ENCODE results near the gene ABCC8. TPM values are rescaled to one million over a fixed set of nuclear protein-coding genes. Genes with fewer than 3 reads are reported as not detected.

Gene ABCC8
- total and polyA plus RNA-seq, 9 of the 15 experiments (the other 6 are each of a cell fraction or from before 2014, with no cell fraction given): not detected

DNA sequence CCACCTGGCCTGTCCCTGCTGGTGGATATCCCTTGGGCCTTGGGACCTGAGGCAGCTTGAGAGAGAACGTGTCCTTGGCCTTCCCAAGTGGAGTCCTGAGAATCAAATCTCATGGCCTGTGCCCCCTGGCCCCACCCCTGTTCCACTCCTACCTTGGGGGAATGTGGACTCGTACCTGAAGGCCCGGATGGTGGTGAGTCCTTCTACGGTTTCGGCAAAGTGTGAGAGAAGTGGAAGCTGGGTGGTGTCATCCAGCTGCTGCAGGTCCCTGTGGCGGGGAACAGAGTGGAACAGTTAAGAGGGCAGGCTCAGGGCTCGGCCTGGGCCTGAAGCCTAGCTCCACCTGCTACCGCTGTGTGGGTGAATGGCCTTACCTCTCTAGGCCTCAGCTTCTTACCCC lies 74.2 kb downstream of the ABCC8 start:
- no peak for DNase-seq (ENCODE audit: extremely low read depth in 1 of 4, low spot score in 3 of 4)
- Histone ChIP-seq H3K9me3 (replicated peaks; ENCODE audit: control insufficient read depth, insufficient read depth, low read depth, low read length) (no peaks in the 10 kb centered on the region), H3K36me3 (ENCODE audit: control insufficient read depth, insufficient read depth, low read length) (no peaks in the 10 kb centered on the region), H3K9me1 (ENCODE audit: control insufficient read depth, insufficient read depth, low read length) (no peaks in the 10 kb centered on the region), H3K4me3 (no peak overlapping the region), H3K4me2 (ENCODE audit: insufficient read depth, low read length) (no peak overlapping the region), H3K9ac (ENCODE audit: insufficient read depth in 1 of 2, low read depth in 2 of 2, low read length in 2 of 2) (no peak overlapping the region), H3K27ac (ENCODE audit: extremely low read depth, low read depth, low read length) (no peak overlapping the region), H3K79me2 (ENCODE audit: control insufficient read depth, insufficient read depth, low read length) (no peaks in the 10 kb centered on the region), H3K27me3 (ENCODE audit: control insufficient read depth in 2 of 2, insufficient read depth in 2 of 2, low read length in 2 of 2) (peaks cover 22 to 56% of the 10 kb centered on the region in 2 experiments; a peak in 3 of 5 replicates), H2AFZ (ENCODE audit: low read depth, low read length) (no peak overlapping the region), H3K4me1 (replicated peaks in 1 of 2; ENCODE audit: control insufficient read depth in 2 of 2, insufficient read depth in 2 of 2, low read length in 2 of 2) (peaks cover 6 to 7% of the 10 kb centered on the region in 2 experiments; a peak in 3 of 5 replicates), H4K20me1 (replicated peaks; ENCODE audit: control insufficient read depth, insufficient read depth, low read length) (0 out of 2 replicates have a peak, but pooled peaks cover 5% of the 10 kb centered on the region)
- no peak for ATAC-seq
- 6% methylated on average over 7 of the region's 8 CpGs for WGBS (ENCODE audit: insufficient coverage, low coverage, missing lambda C conversion rate)
- FAIRE-seq: no peak
- POLR2A ChIA-PET: interaction anchor here (1.0 kb wide), 2 partner anchors 9 to 18 kb away, joined by 3 to 4 read pairs; no protein-coding TSS in a partner anchor
- in situ Hi-C loops (cut with MboI) (no loop called here), intact Hi-C loops (cut with micrococcal nuclease) (no loop called here)
- no TSS peak for BruUV-seq (replicated peaks)
- CTCF ChIA-PET (ENCODE audit: low intra/inter-chr PET ratio): no interaction called here
- TF ChIP-seq KLF6 (CRISPR knock-in tag; IDR thresholded peaks at IDR 0.05; ENCODE audit: borderline replicate concordance) (no peak), RBM22 (IDR thresholded peaks at IDR 0.05; ENCODE audit: low read depth, low read length, poor library complexity, severe bottlenecking) (no peak), SAFB2 (IDR thresholded peaks at IDR 0.05; ENCODE audit: borderline replicate concordance, low read depth, low read length, severe bottlenecking) (no peak), ZNF444 (CRISPR knock-in tag; IDR thresholded peaks at IDR 0.05) (no peak), CEBPB (tag; IDR thresholded peaks at IDR 0.05) (no peak), SP1 (CRISPR knock-in tag; IDR thresholded peaks at IDR 0.05) (no peak), HNRNPK (IDR thresholded peaks at IDR 0.05; ENCODE audit: low read depth, low read length, poor library complexity, severe bottlenecking) (no peak), SMC3 (conservative IDR thresholded peaks at IDR 0.05; ENCODE audit: insufficient read depth, low read depth, low read length) (no peak), WHSC1 (IDR thresholded peaks at IDR 0.05; ENCODE audit: low read length) (no peak)
- TF ChIP-seq, protein P1, sequence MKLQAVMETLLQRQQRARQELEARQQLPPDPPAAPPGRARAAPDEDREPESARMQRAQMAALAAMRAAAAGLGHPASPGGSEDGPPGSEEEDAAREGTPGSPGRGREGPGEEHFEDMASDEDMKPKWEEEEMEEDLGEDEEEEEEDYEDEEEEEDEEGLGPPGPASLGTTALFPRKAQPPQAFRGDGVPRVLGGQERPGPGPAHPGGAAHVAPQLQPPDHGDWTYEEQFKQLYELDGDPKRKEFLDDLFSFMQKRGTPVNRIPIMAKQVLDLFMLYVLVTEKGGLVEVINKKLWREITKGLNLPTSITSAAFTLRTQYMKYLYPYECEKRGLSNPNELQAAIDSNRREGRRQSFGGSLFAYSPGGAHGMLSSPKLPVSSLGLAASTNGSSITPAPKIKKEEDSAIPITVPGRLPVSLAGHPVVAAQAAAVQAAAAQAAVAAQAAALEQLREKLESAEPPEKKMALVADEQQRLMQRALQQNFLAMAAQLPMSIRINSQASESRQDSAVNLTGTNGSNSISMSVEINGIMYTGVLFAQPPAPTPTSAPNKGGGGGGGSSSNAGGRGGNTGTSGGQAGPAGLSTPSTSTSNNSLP (IDR thresholded peaks at IDR 0.05; ENCODE audit: borderline replicate concordance, low read depth, low read length): no peak
- TF ChIP-seq, protein P2, sequence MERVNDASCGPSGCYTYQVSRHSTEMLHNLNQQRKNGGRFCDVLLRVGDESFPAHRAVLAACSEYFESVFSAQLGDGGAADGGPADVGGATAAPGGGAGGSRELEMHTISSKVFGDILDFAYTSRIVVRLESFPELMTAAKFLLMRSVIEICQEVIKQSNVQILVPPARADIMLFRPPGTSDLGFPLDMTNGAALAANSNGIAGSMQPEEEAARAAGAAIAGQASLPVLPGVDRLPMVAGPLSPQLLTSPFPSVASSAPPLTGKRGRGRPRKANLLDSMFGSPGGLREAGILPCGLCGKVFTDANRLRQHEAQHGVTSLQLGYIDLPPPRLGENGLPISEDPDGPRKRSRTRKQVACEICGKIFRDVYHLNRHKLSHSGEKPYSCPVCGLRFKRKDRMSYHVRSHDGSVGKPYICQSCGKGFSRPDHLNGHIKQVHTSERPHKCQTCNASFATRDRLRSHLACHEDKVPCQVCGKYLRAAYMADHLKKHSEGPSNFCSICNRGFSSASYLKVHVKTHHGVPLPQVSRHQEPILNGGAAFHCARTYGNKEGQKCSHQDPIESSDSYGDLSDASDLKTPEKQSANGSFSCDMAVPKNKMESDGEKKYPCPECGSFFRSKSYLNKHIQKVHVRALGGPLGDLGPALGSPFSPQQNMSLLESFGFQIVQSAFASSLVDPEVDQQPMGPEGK (CRISPR knock-in tag; IDR thresholded peaks at IDR 0.05; ENCODE audit: borderline replicate concordance): no peak
- TF ChIP-seq, protein P3, sequence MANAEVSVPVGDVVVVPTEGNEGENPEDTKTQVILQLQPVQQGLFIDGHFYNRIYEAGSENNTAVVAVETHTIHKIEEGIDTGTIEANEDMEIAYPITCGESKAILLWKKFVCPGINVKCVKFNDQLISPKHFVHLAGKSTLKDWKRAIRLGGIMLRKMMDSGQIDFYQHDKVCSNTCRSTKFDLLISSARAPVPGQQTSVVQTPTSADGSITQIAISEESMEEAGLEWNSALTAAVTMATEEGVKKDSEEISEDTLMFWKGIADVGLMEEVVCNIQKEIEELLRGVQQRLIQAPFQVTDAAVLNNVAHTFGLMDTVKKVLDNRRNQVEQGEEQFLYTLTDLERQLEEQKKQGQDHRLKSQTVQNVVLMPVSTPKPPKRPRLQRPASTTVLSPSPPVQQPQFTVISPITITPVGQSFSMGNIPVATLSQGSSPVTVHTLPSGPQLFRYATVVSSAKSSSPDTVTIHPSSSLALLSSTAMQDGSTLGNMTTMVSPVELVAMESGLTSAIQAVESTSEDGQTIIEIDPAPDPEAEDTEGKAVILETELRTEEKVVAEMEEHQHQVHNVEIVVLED (CRISPR knock-in tag; IDR thresholded peaks at IDR 0.05): no peak
- TF ChIP-seq, protein P4, sequence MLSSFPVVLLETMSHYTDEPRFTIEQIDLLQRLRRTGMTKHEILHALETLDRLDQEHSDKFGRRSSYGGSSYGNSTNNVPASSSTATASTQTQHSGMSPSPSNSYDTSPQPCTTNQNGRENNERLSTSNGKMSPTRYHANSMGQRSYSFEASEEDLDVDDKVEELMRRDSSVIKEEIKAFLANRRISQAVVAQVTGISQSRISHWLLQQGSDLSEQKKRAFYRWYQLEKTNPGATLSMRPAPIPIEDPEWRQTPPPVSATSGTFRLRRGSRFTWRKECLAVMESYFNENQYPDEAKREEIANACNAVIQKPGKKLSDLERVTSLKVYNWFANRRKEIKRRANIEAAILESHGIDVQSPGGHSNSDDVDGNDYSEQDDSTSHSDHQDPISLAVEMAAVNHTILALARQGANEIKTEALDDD (IDR thresholded peaks at IDR 0.05): no peak
- TF ChIP-seq, protein P5, sequence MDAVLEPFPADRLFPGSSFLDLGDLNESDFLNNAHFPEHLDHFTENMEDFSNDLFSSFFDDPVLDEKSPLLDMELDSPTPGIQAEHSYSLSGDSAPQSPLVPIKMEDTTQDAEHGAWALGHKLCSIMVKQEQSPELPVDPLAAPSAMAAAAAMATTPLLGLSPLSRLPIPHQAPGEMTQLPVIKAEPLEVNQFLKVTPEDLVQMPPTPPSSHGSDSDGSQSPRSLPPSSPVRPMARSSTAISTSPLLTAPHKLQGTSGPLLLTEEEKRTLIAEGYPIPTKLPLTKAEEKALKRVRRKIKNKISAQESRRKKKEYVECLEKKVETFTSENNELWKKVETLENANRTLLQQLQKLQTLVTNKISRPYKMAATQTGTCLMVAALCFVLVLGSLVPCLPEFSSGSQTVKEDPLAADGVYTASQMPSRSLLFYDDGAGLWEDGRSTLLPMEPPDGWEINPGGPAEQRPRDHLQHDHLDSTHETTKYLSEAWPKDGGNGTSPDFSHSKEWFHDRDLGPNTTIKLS (IDR thresholded peaks at IDR 0.05; ENCODE audit: borderline replicate concordance, low read depth): no peak
